ENCODE results near the gene OTOP3.

Gene OTOP3

DNA sequence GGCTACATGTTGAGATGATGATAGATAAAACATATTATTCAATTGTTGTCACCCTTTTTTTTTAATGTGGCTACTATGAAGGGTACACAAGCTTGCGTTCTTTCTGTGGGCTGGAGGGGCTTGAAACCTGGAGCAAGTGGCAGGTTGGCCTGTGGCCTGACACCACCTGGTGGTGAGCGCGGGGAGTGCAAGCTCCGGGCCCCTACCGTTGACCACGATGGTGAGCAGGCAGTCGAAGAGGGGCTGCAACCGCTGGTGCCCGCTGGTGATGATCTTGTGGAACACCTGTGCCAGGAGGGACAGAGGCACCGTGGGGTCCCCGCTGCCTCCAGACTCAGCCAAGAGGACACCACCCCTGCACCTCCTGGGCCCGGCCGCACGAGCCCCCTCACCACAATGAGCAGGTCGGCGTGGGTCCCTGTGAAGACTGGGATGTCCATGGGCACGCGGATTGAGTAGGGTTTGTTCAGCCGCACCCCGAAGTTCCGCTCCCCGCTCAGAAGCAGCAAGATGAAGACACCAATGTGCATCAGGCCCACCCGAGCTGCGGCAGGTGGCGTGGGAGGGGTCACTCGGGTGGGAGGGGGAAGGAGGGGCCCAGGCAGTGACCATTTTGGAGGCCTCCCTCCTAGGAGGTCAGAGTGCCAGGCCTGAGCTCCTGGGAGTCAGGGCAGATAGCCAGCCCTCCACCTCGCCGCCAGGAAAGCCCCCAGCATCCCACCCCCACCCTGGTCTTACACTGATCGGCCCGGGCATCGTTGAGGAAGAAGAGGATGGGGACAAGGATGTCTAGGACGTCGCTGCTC is 22.4 kb downstream of the OTOP3 start:
- intact Hi-C loops (cut with DNase I), result no loop called here
- DNase-seq, result peak; percentile 37 to 95 (median 75)

DNA sequence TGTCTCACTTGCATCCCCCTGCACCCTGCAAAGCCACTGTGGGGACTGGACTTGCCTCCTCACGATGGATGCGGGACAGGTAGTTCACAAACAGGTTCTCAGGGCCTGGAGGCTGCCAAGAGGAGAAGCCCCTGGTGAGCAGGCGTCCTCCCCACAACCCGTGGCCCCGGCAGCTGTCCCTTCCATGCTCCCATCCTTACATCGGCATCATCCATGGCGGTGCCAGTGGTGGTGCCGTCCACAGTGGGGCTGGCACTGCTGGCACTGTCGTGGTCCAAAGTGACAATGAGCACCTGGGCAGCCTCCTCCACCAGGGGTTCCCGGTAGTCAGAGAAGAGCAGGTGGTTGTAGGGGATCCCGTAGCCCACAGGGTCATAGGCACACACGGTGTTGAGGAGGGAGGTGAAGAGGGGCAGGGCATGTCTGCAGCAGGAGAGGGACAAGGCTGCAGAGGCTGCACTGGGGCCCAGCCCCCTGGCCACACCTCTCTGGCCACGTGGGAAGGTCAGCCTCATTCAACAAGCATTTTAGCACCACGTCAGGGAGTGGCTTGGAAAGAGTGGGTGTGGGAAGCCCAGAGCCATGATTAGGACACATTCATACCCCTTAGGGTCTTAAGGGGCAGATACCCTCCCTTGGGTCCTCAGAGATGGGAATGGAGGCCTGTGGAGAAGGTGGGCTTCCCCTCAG is 24.3 kb downstream of the OTOP3 start:
- intact Hi-C loops (cut with DNase I), result loop anchor here (2.0 to 10.0 kb wide), 2 partner anchors 53 to 245 kb away; partner anchors contain the start of genes MRPL58 and NUP85
- peak in 1 of 10 donors; percentile 64 for DNase-seq

DNA sequence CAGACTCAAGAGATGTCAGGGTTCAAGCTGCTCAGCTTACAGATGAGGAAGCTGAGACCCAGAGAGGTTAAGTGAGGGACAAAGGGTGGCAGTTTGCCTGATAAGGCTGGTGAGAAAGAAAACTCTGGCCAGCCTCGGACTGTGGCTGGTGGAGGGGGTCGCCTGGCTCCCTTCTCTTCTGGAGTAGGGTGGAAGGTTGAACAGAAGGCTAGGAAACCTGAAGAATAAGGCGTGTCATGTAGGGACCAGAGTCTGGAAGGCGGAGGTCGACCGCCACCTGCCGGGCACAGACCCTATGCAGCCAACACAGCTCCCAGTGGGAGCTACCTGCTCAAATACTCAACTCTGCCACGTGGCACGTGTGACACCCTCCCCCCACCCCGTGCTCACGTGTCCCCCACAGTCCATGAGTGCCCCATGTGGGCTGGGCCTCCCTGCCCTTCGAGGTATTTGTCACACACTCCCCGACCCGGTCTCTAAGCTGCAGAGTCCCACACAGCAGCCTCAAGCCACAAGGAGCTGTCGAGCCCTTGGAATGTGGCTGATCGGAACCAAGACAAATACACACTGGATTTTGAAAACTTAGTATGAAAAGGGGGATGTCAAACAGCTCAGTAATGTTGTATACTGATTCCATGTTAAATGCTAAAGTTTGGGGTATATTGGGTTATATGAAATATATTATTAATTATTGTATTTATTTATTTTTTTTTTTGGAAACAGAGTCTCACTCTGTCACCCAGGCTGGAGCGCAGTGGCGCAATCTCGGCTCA is 25.1 kb downstream of the OTOP3 start:
- intact Hi-C loops (cut with DNase I), result loop anchor here (1.0 to 10.0 kb wide), 3 partner anchors 27 to 244 kb away; partner anchors contain the start of genes CDR2L, MRPL58 and NUP85
- DNase-seq, result no peak

DNA sequence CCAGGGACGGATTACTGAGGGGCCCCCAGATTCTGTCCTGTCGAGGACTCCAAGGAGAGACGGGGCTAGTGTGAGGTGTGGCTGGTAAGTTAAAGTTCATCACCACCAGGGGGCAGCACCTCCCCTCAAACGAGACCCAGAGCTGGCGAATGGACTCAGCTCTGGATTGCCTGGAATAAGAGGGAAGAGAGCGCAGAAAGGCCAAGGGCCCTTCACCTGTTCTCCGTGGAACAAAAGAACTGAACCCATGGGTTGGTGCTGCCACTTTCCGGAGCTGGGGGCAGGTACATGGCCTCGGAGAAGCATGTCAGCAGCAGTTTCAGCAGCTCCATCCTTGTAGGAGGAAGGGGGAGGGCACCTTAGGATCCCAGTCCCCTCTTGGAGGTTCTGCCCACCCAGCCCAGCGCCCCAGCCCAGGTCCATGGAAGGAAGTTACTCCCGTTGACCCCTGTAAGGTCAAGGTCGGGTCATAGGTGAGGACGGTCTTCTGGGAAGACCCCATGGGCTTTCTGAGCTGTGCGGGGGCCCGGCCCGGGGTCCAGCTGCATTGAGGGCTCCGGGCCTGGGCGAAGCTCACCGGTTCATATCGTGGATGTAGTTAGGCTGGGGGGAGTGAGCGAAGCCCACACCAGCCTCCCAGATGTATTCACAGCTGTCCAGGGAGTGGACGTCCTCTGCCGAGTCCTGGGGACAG is 26.1 kb downstream of the OTOP3 start:
- intact Hi-C loops (cut with DNase I), result loop anchor here (1.0 to 10.0 kb wide), 3 partner anchors 25 to 243 kb away; partner anchors contain the start of genes CDR2L, MRPL58 and NUP85
- peak; percentile 78 to 98 (median 90) for DNase-seq

DNA sequence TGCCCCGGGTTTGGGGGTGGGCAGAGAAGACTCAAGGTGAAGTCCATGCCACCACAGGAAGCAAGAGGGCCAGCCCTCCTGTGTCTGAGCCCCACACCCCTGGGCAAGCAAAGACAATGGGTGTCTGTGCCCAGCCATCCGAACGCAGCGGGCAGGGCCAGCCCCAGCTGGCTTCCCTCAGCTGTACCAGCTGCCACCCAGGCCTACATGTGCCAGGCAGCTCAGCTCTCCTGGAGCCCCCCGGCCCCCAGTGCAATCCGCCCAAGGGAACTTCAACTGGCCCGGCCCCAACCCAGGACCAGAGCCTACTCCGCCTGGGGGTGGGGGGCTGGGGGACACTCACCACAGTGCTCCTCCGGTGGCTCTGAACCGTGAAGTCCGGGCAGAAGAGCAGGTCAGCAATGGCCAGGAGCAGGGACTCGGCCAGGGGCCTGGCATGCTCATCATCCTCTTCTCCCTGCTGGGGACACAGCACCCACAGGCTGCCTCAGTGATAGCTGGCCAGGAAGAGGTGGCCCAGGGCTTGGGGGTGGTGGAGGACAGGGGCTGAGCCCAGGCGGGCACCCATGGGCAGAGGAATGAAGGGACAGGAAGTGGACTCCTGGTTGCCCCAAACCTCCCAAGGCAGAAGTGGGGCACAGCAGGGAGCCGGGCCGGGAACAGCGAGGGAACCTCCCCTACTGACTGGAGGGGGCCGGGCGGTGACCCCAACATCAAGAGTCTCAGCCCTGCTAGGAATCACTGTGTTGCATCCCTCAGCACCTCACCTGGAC is 27.1 kb downstream of the OTOP3 start:
- intact Hi-C loops (cut with DNase I), result loop anchor here (10.0 kb wide), 1 partner anchor 242 kb away; the partner anchor contains the start of gene NUP85
- DNase-seq, result peak in 9 of 10 donors; percentile 57 to 97 (median 76)

DNA sequence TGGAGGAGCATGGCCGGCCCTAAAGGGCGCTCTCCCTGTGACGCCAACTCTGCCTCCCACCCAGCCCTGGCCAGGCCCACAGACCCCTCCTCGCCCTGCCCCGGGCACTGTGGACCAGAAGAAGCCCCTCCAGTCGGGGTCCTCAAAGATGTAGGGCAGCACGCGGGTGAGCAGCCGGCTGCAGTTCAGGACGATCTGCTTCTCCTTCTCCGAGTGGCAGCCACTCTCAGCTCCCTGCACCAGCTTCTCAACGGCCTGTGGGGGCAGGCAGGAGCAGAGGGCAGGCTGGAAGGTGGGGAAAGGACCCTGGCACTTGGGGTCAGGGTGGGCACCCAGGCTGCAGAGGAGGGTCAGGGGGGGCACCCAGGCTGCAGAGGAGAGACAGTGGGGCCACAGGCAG is 28.0 kb downstream of the OTOP3 start:
- intact Hi-C loops (cut with DNase I), result loop anchor here (10.0 kb wide), 1 partner anchor 241 kb away; the partner anchor contains the start of gene NUP85
- no peak for DNase-seq

DNA sequence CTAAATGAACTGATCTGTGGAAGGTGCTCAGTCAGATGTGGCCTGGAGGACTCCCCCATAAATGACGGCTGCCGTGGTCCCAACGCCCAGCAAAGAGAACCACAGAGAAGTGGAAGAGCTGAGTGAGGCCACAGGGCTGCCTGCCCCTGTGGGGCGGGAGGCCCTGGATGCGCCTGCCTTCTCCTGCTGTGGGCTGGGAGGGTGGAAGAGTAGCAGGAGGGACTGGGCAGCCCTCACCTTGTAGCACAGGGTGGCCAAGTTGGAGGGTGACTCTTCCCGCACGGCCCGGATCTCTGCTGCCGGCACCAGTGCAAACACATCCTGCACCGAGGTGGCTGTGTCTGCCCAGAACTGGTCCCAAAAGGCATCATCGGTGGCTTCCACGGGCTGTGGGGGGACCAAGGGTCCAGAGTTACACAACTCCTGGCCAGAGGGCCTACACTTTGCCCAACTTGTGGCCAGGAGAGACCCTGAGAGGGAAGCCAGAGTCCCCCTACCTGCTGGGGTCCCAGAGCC is 28.6 kb downstream of the OTOP3 start:
- DNase-seq, result no peak
- intact Hi-C loops (cut with DNase I), result loop anchor here (10.0 kb wide), 1 partner anchor 240 kb away; the partner anchor contains the start of gene NUP85

DNA sequence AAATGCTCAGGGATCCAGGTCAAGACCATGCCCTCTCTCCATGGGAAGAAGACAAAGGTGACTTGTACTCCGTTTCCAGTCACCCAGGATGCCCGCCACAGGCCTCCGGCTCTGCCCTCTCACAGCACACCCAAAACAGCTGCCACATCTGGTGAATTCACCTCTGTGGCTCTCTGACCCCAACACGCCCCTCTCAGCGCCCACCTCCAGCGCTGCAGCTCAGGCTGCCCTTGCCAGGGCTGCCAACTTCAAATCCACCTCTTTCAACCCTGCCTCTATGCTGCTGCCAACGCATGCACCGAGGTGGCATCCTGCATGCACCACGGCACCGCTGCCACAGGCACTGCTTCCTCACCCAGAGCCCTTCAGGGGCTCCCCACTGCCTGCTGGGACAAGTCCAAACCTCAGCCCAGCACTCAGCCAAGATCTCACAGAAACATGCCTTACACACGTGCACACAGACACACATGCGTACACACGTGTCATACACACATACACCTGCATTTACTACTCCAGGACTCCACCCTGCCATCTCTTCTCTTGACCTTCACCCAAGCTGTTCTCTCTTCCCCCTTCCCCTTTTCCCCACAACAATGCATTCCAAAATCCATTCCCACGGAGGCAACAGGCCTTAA is 29.4 kb downstream of the OTOP3 start:
- intact Hi-C loops (cut with DNase I), result loop anchor here (10.0 kb wide), 1 partner anchor 240 kb away; the partner anchor contains the start of gene NUP85
- DNase-seq, result no peak

DNA sequence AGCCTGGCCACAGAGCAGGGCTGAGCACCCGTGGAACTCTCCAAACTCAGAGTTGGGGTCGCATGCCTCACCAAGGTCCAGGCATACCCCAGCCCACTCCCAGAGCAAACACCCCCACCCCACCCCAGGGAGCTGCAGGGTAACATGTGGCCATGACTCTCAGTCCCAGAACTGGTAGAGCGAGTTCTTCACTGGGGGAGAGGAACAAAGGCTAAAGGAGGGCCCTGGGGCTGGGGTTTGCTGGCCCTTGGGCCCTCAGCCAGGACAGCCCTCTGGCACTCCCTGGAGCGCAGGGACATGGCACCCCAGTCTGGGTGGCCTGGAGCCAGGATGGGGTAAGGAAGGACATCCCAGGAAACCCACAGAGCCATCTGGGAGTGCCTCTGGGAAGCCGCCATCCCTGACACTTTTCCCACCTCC is 32.7 kb downstream of the OTOP3 start:
- intact Hi-C loops (cut with DNase I), result loop anchor here (10.0 kb wide), 1 partner anchor 236 kb away; the partner anchor contains the start of gene NUP85

DNA sequence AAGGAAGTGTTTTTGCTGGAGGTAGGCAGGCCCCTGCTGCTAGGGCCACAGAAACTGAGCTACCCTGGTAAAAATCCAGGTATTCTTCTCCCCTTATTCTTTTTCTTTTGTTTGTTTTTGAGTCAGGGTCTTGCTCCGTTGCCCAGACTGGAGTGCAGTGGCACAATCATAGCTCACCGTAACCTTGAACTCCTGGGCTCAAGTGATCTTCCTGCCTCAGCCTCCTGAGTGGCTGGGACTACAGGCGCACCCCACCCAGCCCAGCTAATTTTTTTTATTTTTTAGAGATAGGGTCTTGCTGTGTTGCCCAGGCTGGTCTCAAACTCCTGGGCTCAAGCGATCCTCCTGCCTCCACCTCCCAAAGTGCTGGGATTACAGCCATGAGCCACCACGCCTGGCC is 33.8 kb downstream of the OTOP3 start:
- DNase-seq, result peak in 1 of 10 donors; percentile 26
- intact Hi-C loops (cut with DNase I), result loop anchor here (10.0 kb wide), 1 partner anchor 235 kb away; the partner anchor contains the start of gene NUP85

More for the DNA sequence above, 32.7 kb downstream of the OTOP3 start:
- no peak for DNase-seq

DNA sequence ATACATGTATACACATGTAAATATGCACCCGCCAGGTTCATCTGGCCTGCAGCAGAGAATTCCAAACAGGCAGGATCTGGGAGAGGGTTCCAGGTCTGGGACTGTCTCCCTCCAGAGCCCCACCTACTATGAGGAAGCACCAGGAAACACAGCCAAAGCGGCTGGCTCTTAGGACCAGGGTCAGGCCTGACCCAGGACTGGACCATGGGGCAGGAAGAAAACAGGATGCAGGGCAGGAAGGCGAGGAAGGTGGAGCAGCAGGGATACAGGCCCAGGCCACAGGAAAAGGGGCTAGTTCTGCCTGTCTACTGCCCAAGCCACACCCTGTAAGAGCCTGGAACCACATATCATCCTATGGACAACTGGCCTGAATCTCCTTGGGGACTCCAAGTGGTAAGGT is 34.7 kb downstream of the OTOP3 start:
- intact Hi-C loops (cut with DNase I), result no loop called here
- no peak for DNase-seq

DNA sequence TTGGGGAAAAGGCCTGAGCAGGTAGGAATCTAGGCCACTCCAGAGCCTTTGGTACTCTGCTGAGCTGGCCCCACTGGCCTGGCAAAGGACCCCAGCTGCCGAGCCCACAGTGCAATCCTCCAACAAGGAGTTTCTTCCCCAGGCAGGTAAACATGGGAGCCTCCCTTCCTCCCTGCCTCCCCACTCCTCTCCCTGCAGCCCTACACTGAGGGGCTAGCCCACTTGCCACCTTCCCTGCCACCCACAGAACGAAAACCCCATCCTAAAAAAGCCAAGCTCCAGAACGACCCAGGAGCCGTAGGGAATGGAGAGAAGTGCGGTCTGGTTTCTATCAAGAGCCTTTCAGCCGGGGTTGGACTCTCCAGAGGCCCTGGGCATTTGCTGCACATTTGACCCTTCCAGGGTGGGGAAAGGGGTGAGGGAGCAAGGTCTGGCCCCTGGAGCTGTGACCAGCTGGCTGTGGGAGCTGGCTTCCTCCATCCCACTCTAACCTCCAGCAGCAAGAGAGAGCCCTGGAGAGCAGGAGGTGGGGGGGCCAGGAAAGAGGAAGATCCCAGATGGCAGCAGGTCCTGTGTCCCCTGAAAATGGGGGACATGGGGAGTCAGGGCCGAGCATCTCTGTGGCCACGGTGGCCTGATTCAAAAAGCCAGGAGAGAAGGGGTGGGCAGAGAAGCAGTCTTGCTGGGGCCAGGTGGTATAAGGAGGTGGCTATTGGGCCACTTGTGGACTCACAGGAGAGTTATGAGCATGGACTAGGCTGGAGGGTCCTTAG is 35.6 kb downstream of the OTOP3 start:
- intact Hi-C loops (cut with DNase I), result no loop called here
- DNase-seq, result no peak

DNA sequence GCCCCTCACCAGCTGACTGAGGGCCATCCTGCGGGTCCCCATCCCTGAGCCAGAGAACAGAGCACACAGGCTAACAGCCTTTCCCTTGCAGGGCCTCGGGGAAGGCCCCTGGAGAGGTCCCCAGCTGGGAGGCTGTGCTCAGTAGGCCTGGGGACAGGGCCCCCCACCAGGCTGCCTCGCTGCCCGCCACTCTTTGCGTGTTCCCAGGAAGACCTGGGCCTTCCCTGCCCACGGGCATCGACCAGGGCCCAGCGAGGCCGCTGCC is 36.1 kb downstream of the OTOP3 start:
- intact Hi-C loops (cut with DNase I), result no loop called here

DNA sequence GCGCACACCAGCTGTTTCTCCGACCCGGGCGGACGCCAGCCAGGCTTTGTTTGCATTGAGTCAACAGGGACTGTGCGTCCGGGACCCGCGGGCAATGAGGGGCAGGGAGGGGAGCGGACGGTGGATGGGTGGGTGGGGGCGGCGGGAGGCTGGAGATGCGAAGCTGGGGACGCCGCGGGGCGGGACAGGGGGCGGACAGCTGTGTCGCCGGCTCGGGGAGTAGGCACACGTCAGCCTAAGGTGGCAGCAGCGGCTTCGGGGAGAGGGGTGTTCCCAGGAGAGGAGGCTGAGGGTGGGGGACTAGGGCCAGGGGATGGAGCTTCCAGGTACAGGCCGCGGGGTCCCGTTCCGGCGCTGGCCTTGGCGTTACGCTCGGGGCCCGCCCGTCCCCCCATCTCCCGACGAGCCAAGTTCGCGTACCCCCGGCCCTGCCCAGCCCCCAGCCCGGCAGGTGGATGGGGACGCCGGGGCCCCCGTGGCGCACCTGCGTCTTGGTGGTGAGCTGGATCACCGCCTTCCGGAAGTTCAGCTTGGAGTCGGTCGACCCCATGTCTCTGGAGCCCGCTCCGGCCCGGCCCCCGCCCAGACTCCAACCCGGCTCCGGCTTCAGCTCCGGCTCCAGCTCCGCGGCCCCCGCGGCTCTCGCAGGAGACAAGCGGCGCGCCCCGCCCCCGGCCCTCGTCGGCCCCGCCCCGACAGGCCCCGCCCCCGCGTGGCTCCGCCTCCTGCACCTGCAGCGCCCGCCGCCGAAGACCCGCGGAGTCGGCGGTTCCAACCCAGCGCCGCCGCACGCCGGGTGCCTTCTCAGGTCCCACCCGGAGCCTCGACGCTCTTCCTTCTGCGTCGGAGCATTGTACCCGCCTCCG is 36.6 kb downstream of the OTOP3 start, which contains the start of gene HID1:
TSS of gene HID1 (minus strand) at position 653 of the 866 bp plus-strand sequence. CDS start at position 550, 103 bp downstream.
- intact Hi-C loops (cut with DNase I), result no loop called here

More for the DNA sequence above, 36.1 kb downstream of the OTOP3 start:
- no peak for DNase-seq

DNA sequence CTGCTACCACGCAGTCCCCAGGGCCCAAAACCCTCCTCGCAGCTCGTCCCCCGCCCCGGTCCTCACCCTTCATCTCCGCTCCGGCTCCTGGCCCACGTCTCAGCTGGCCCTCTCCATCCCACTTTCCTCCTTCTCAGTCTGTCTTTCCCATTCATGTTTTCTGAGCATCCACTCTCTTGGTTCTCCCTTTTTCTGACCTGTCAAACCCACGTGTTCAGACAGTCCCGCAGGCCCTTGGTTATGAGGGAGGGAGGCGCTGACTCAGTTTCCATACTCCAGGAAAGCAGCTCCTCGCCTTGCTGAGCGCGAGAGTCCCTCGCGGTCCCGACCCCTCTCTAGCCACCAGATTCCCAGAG is 37.3 kb downstream of the OTOP3 start:
- intact Hi-C loops (cut with DNase I), result no loop called here

More for the DNA sequence above, 36.6 kb downstream of the OTOP3 start, which contains the start of gene HID1:
- DNase-seq, result peak; percentile 76 to 98 (median 87)

DNA sequence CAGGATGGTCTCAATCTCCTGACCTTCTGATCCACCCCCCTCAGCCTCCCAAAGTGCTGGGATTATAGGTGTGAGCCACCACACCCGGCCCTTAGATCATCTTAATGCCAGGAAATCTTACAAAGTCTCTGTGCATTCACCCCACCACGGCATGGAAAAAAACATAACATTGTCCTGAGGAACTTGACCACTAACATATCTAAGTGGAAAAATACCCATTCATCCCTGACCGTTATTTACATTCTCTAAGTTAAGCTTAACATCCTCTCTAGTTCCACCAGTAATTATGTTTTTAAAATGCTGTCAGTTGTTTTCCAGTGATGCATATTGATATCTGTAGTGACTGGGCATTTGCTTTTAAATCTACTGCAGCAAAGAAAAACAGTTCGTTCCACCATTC is 40.2 kb downstream of the OTOP3 start:
- DNase-seq, result no peak
- intact Hi-C loops (cut with DNase I), result no loop called here

More for the DNA sequence above, 37.3 kb downstream of the OTOP3 start:
- DNase-seq, result no peak

Data from posterior cingulate gyrus (tissue), 11 donors.